ENCODE results near the gene ZDHHC14. TPM values are rescaled to one million over a fixed set of nuclear protein-coding genes. Genes with fewer than 3 reads are reported as not detected.

Gene ZDHHC14
- total RNA-seq, 2 experiments from 2014 or later, result 1.3 to 1.6 TPM

DNA sequence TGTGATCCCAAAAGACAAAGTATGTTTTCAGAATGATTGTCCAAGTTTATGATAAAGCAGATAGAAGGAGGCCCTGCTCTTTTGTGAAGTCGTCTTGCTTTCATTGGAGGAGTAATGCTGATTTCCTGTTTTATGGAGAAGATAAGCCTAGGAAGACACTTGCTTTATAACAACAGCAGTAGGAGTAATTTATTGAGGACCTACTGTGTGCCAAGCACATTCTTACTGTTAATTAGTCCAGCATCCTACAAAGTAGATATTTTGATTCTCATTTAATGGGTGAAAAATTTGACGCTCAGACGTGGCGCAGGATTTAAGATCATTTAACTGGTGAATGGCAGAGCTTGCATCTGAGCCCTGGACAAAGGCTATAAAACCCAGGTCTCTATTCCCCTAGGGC lies 87.6 kb downstream of the ZDHHC14 start:
- Mint-ChIP-seq H3K27me3 (no peaks in the 10 kb centered on the region), H3K27ac (no peak overlapping the region), H3K4me1 (ENCODE audit: low read depth) (no peaks in the 10 kb centered on the region), H3K9me3 (no peaks in the 10 kb centered on the region), H3K36me3 (ENCODE audit: low read depth) (no peaks in the 10 kb centered on the region), H3K4me3 (no peak overlapping the region)
- ATAC-seq (ENCODE audit: poor library complexity) (no peak), DNase-seq (no peak)
- no peaks in the 10 kb centered on the region for H3K36me3 ChIP-seq (ENCODE audit: insufficient read depth, low read length)
- TF ChIP-seq, protein P1, sequence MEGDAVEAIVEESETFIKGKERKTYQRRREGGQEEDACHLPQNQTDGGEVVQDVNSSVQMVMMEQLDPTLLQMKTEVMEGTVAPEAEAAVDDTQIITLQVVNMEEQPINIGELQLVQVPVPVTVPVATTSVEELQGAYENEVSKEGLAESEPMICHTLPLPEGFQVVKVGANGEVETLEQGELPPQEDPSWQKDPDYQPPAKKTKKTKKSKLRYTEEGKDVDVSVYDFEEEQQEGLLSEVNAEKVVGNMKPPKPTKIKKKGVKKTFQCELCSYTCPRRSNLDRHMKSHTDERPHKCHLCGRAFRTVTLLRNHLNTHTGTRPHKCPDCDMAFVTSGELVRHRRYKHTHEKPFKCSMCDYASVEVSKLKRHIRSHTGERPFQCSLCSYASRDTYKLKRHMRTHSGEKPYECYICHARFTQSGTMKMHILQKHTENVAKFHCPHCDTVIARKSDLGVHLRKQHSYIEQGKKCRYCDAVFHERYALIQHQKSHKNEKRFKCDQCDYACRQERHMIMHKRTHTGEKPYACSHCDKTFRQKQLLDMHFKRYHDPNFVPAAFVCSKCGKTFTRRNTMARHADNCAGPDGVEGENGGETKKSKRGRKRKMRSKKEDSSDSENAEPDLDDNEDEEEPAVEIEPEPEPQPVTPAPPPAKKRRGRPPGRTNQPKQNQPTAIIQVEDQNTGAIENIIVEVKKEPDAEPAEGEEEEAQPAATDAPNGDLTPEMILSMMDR (IDR thresholded peaks at IDR 0.05), result no peak
- no peaks in the 10 kb centered on the region for H3K4me1 ChIP-seq (ENCODE audit: insufficient read depth, low read length)
- no peak overlapping the region for H3K4me3 ChIP-seq (ENCODE audit: low read length)
- no peak overlapping the region for H3K27ac ChIP-seq (ENCODE audit: low read depth in 1 of 2, low read length in 2 of 2)
- no peaks in the 10 kb centered on the region for H3K27me3 ChIP-seq (ENCODE audit: control insufficient read depth in 1 of 2, insufficient read depth in 2 of 2, low read length in 2 of 2)
- intact Hi-C loops (cut with DNase I, micrococcal nuclease), result no loop called here
- H3K9me3 ChIP-seq (ENCODE audit: control insufficient read depth in 1 of 2, insufficient read depth in 1 of 2, low read length in 2 of 2), result no peaks in the 10 kb centered on the region
- POLR2A ChIA-PET, result no interaction called here
- CTCF ChIA-PET, result no interaction called here

DNA sequence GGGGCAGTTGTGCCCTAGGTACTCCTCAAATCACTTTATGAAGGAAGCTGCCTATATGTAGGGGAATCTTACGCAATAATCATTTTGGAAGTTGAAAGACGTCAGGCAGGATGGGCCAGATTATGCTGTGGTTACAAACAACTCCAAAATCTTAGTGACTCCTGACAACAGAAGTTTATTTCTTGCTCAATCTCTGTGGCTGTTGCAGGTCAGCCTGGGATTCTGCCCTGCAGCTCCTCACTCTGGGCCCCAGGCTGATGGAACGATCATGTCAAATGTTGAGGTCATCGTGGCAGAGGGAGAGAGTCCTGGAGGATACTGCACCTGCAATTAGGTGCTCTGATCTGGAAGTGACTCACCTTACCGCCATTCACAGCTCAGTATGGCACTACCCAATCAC lies 88.4 kb downstream of the ZDHHC14 start:
- Mint-ChIP-seq H3K9me3 (no peaks in the 10 kb centered on the region), H3K4me1 (ENCODE audit: low read depth) (no peaks in the 10 kb centered on the region), H3K27ac (no peak overlapping the region), H3K27me3 (no peaks in the 10 kb centered on the region), H3K36me3 (ENCODE audit: low read depth) (no peaks in the 10 kb centered on the region), H3K4me3 (no peak overlapping the region)
- ATAC-seq (ENCODE audit: poor library complexity), result no peak
- H3K9me3 ChIP-seq (ENCODE audit: control insufficient read depth in 1 of 2, insufficient read depth in 1 of 2, low read length in 2 of 2), result no peaks in the 10 kb centered on the region
- no peak for DNase-seq
- H3K4me3 ChIP-seq (ENCODE audit: low read length), result no peak overlapping the region
- POLR2A ChIA-PET, result no interaction called here
- no peak overlapping the region for H3K27ac ChIP-seq (ENCODE audit: low read depth in 1 of 2, low read length in 2 of 2)
- H3K36me3 ChIP-seq (ENCODE audit: insufficient read depth, low read length), result no peaks in the 10 kb centered on the region
- CTCF ChIA-PET, result interaction anchor here (1.1 kb wide), 1 partner anchor 8 kb away, joined by 3 read pairs; no protein-coding TSS in a partner anchor
- TF ChIP-seq, protein P1 (IDR thresholded peaks at IDR 0.05), result no peak
- no peaks in the 10 kb centered on the region for H3K4me1 ChIP-seq (ENCODE audit: insufficient read depth, low read length)
- intact Hi-C loops (cut with DNase I, micrococcal nuclease), result no loop called here
- H3K27me3 ChIP-seq (ENCODE audit: control insufficient read depth in 1 of 2, insufficient read depth in 2 of 2, low read length in 2 of 2), result no peaks in the 10 kb centered on the region

DNA sequence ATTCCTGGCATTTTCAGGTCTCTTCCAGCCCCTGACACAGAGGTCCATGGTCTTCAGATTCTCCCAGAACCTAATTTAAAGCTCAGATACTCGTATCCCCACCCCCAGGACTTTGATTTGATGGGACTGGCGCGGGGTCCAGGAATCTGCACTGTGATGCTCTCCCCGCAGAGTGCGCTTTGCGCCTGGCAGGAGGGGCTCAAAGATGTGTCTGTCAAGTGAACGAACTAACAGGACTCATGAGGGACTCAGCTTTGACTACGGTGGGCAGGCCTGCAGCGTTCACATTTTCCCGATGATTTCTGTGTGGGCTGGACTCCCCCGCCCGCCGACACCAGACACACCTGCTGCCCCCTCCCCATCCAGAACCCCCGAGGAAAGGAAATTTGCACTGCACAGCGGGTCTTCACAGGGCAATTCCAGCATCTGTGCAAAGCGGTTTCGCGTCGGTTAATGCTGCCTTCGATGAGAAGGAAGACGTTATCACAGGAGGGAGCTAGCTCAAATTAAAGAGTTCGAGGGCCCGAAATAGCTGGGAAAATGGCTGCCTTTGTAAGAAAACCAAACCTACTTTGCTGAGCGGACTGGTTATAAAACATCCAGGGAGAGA lies 90.2 kb downstream of the ZDHHC14 start:
- ATAC-seq (ENCODE audit: poor library complexity), result no peak
- Mint-ChIP-seq H3K36me3 (ENCODE audit: low read depth) (no peaks in the 10 kb centered on the region), H3K4me3 (no peak overlapping the region), H3K9me3 (peaks cover under 1% of the 10 kb centered on the region), H3K4me1 (ENCODE audit: low read depth) (no peaks in the 10 kb centered on the region), H3K27ac (no peak overlapping the region), H3K27me3 (peaks cover 4% of the 10 kb centered on the region)
- no peaks in the 10 kb centered on the region for H3K27me3 ChIP-seq (ENCODE audit: control insufficient read depth in 1 of 2, insufficient read depth in 2 of 2, low read length in 2 of 2)
- no peaks in the 10 kb centered on the region for H3K9me3 ChIP-seq (ENCODE audit: control insufficient read depth in 1 of 2, insufficient read depth in 1 of 2, low read length in 2 of 2)
- TF ChIP-seq, protein P1 (IDR thresholded peaks at IDR 0.05), result no peak
- CTCF ChIA-PET, result no interaction called here
- POLR2A ChIA-PET, result no interaction called here
- H3K4me1 ChIP-seq (ENCODE audit: insufficient read depth, low read length), result no peaks in the 10 kb centered on the region
- intact Hi-C loops (cut with DNase I, micrococcal nuclease), result no loop called here
- H3K27ac ChIP-seq (ENCODE audit: low read depth in 1 of 2, low read length in 2 of 2), result no peak overlapping the region
- no peak for DNase-seq
- no peak overlapping the region for H3K4me3 ChIP-seq (ENCODE audit: low read length)
- H3K36me3 ChIP-seq (ENCODE audit: insufficient read depth, low read length), result no peaks in the 10 kb centered on the region
